Thoracic aorta (tissue), 2 donors: ENCODE results near the gene F8. TPM values are rescaled to one million over a fixed set of nuclear protein-coding genes. Genes with fewer than 3 reads are reported as not detected.

ENCODE experiments used
- ATAC-seq: fragments of 150-250 bp; one replicate; pipeline ENCODE4 v1.8.0; 2017; ENCODE audit warnings: low read depth; ENCODE audit not compliant: insufficient number of reproducible peaks, low FRiP score
- DNase-seq: peaks from one replicate; pipeline ENCODE4 v3.0.0-alpha.2; 2020; ENCODE audit warnings: low spot score
- H3K27ac ChIP-seq, 2 donors: fragments of 200-600 bp; sonication (generic); 1 replicate in 1 of 2; 2 replicates in 1 of 2; pipeline ENCODE4 v1.5.1; 2016; ENCODE audit warnings: mild to moderate bottlenecking in 2 of 2, moderate library complexity in 2 of 2
- H3K27me3 ChIP-seq: fragments of 200-600 bp; sonication (generic); replicated peaks from 2 replicates; pipeline ENCODE4 v1.6.0; 2016; ENCODE audit warnings: mild to moderate bottlenecking; ENCODE audit not compliant: insufficient read depth
- H3K36me3 ChIP-seq: fragments of 200-600 bp; sonication (generic); one replicate; pipeline ENCODE4 v1.5.1; 2016
- H3K4me1 ChIP-seq, 2 donors: fragments of 200-600 bp; sonication (generic); 1 replicate in 1 of 2; 2 replicates in 1 of 2; pipeline versions ENCODE4 v1.5.1 to v1.6.0; 2016; ENCODE audit warnings: low read depth in 2 of 2, mild to moderate bottlenecking in 1 of 2; ENCODE audit not compliant: control insufficient read depth in 1 of 2
- H3K4me3 ChIP-seq: fragments of 200-600 bp; sonication (generic); 2 replicates; pipeline ENCODE4 v1.5.1; 2016; ENCODE audit warnings: mild to moderate bottlenecking
- H3K9me3 ChIP-seq: fragments of 200-600 bp; sonication (generic); 2 replicates; pipeline ENCODE4 v1.5.1; 2016
- CTCF ChIP-seq: fragments of 200-600 bp; sonication (generic); IDR thresholded peaks from one replicate; pipeline ENCODE4 v1.5.1; 2019; ENCODE audit warnings: antibody characterized with exemption
- total RNA-seq, 2 donors: library from RNA; depleted of rRNA; stranded (reverse); fragments of >200 nt; gene quantifications; one replicate each; pipeline versions ENCODE4 v1.1.0 to v1.2.3, GENCODE V29; 2016

The F8 gene
- total RNA-seq, 2 donors from 2014 or later: 7.7 to 18.1 TPM

DNA sequence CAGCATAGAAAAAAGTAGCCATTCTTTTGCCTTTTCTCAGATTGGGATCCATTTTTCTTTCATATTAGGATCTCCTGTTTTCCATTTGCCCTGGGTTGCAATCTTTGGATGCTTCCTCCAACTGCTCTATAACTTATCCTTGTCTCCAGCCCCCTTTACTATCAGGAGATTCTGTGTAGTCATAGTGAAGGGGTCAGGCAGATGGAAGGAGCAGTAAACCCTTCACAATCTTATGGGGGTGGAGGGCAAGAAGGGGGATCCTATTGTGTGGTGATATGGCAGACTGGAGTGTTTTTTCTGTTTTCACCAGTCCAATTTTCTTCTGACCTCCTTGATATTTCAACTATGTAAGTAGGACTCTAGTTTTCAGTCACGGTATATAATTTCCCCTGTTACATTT, 186.4 kb downstream of the F8 start:
- Histone ChIP-seq H3K4me1 (no peaks in the 10 kb centered on the region), H3K36me3 (no peaks in the 10 kb centered on the region), H3K27me3 (no peaks in the 10 kb centered on the region), H3K27ac (no peak overlapping the region), H3K9me3 (no peaks in the 10 kb centered on the region), H3K4me3 (no peak overlapping the region)
- DNase-seq (no peak), ATAC-seq (no peak)
- no peak for TF ChIP-seq CTCF

GRCh38 chrX:154834562-154834961, 188.0 kb downstream of the F8 start, which contains the start of gene SMIM9:
Gene SMIM9 (minus strand): TSS chrX:154834662. CDS start chrX:154830856, 3,806 bp downstream.
- H3K27ac ChIP-seq: no peak within 1 kb of the TSS
- ATAC-seq (no peak), DNase-seq (no peak)
- no peaks in the 10 kb centered on the region for H3K9me3 ChIP-seq
- H3K4me3 ChIP-seq: no peak within 1 kb of the TSS
- no peaks in the 10 kb centered on the region for H3K4me1 ChIP-seq
- H3K36me3 ChIP-seq: no peaks in the 10 kb centered on the region
- H3K27me3 ChIP-seq: no peaks in the 10 kb centered on the region
- no peak for TF ChIP-seq CTCF

GRCh38 chrX:154833746-154834274, 188.7 kb downstream of the F8 start:
- ATAC-seq (no peak), DNase-seq (no peak)
- no peaks in the 10 kb centered on the region for H3K4me1 ChIP-seq
- H3K4me3 ChIP-seq: no peak overlapping the region
- no peak overlapping the region for H3K27ac ChIP-seq
- no peak for TF ChIP-seq CTCF
- no peaks in the 10 kb centered on the region for H3K9me3 ChIP-seq
- no peaks in the 10 kb centered on the region for H3K36me3 ChIP-seq
- H3K27me3 ChIP-seq: no peaks in the 10 kb centered on the region

GRCh38 chrX:154829926-154830442, 192.5 kb downstream of the F8 start:
- no peak for ATAC-seq
- H3K27me3 ChIP-seq: no peaks in the 10 kb centered on the region

DNA sequence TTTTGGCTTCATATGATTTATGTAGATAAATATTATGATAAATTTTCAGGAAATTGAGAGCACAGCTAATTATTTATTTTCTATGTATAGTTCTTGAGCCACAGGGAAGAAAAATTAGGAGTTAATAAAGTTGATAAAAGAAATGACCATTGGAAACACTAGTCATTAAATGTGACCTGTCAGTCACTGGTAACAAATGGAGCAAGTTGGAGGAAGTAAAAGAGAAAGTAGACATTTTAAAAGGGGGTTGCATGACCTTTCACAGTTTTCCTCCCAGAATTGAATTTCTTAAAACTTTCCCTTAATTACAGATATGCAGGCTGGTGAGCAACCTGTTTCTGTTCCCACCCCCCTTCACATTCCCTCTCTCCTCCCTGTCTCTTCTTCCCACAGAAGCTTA, 193.4 kb downstream of the F8 start:
- ATAC-seq (no peak), DNase-seq (no peak)
- no peaks in the 10 kb centered on the region for H3K27me3 ChIP-seq
- H3K27ac ChIP-seq: no peak overlapping the region
- no peak overlapping the region for H3K4me3 ChIP-seq
- no peak for TF ChIP-seq CTCF
- no peaks in the 10 kb centered on the region for H3K9me3 ChIP-seq
- H3K4me1 ChIP-seq: no peaks in the 10 kb centered on the region
- no peaks in the 10 kb centered on the region for H3K36me3 ChIP-seq

More at GRCh38 chrX:154829926-154830442, 192.5 kb downstream of the F8 start:
- no peak for TF ChIP-seq CTCF
- Histone ChIP-seq H3K4me1 (no peaks in the 10 kb centered on the region), H3K4me3 (no peak overlapping the region), H3K27ac (no peak overlapping the region), H3K9me3 (no peaks in the 10 kb centered on the region), H3K36me3 (no peaks in the 10 kb centered on the region)
- no peak for DNase-seq
